SH-SY5Y (cell line): ENCODE measurements around the gene LITAF.

ENCODE experiments used
- GATA2 ChIP-seq: IDR thresholded peaks from 2 replicates; pipeline ENCODE4 v1.6.1; 2011; ENCODE audit warnings: mild to moderate bottlenecking, low read depth, low read length
- GATA3 ChIP-seq: IDR thresholded peaks from 2 replicates; pipeline ENCODE4 v1.6.1; 2011; ENCODE audit warnings: low read depth, mild to moderate bottlenecking, low read length, moderate library complexity

DNA sequence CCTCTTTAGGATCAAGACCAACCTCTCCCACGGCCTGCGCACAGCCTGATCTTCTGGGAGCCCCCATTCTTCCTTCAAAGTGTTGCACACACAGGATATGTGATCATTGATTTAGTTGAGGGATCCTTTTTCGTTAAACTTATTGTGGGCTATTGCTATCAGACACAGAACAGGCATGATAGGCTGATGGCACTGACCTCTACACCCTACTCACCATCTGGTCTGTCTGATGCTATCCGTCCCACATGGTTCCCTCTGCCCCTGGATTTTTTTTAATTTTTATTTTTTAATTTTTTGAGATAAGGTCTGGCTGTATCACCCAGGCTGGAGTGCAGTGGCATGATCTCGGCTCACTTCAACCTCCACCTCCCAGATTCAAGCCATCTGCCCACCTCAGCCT lies 19.2 kb upstream of the LITAF start:
- TF ChIP-seq GATA2 (no peak), GATA3 (no peak)
